A673 (cell line): ENCODE measurements around the gene SPATA6L.

ENCODE experiments used
- EZH2 ChIP-seq: fragments of 200-600 bp; sonication (generic); IDR thresholded peaks from 2 replicates; pipeline ENCODE4 v1.6.1; 2017; ENCODE audit warnings: borderline replicate concordance, low read depth, mild to moderate bottlenecking, mixed read lengths, antibody characterized with exemption, low read length; ENCODE audit not compliant: poor library complexity, severe bottlenecking
- TF ChIP-seq, protein P1 (sequence below): fragments of 300-800, 200-600 bp; sonication (generic); conservative IDR thresholded peaks from 2 replicates; pipeline ENCODE4 v1.5.1; 2017; ENCODE audit warnings: low read depth, mild to moderate bottlenecking, antibody characterized with exemption, low read length, moderate library complexity, mixed read lengths

DNA sequence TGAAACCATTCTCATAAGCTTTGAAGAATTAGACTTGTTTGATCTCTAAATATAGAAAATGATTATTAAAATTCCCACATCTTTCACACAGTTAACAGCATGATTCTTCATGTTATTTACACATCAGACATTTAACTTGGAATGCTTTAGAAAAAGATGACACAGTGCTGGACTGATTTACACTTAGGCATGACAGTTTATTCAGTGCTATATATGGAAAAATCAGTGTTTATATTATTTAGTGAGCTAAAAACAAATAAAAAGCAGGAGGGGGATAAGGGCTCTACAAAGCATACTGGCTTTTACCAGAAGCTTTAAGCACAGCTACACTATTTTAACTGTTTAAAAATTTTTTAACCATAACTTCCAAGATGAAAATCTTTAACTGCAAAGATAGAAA lies 43.1 kb upstream of the SPATA6L start:
- TF ChIP-seq EZH2: no peak
- TF ChIP-seq, protein P1, sequence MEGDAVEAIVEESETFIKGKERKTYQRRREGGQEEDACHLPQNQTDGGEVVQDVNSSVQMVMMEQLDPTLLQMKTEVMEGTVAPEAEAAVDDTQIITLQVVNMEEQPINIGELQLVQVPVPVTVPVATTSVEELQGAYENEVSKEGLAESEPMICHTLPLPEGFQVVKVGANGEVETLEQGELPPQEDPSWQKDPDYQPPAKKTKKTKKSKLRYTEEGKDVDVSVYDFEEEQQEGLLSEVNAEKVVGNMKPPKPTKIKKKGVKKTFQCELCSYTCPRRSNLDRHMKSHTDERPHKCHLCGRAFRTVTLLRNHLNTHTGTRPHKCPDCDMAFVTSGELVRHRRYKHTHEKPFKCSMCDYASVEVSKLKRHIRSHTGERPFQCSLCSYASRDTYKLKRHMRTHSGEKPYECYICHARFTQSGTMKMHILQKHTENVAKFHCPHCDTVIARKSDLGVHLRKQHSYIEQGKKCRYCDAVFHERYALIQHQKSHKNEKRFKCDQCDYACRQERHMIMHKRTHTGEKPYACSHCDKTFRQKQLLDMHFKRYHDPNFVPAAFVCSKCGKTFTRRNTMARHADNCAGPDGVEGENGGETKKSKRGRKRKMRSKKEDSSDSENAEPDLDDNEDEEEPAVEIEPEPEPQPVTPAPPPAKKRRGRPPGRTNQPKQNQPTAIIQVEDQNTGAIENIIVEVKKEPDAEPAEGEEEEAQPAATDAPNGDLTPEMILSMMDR: no peak
